ENCODE results near the gene PGA3. TPM values are rescaled to one million over a fixed set of nuclear protein-coding genes. Genes with fewer than 3 reads are reported as not detected.
A peak's percentile ranks its signal among the peaks of the same experiment; 100 is the strongest.

The PGA3 gene
- total RNA-seq, 2 experiments from 2014 or later, result not detected

DNA sequence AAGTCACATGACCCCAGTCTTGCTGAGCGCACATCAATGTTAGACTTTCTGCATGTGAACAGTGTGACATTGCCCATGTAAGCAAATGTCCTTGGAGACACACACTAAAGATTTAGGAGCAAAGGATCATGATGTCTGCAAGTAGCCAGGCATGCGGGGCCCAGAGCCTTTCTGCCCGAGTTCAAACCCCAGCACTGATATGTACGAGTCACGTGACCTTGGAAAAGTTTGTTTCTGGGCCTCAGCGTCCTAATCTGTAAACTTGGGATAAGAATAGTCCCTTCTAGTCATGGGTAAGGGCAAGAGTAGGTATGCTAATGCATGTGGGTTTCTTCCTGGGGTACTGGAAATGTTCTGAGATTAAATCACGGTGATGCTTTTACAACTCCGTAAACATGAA is 16.8 kb upstream of the PGA3 start:
- Histone ChIP-seq H3K27ac (ENCODE audit: low read depth in 1 of 2, low read length in 2 of 2) (no peak overlapping the region), H3K36me3 (ENCODE audit: insufficient read depth, low read length) (no peaks in the 10 kb centered on the region), H3K9me3 (ENCODE audit: control insufficient read depth in 1 of 2, insufficient read depth in 1 of 2, low read length in 2 of 2) (no peaks in the 10 kb centered on the region), H3K4me1 (ENCODE audit: insufficient read depth, low read length) (no peaks in the 10 kb centered on the region), H3K27me3 (ENCODE audit: control insufficient read depth in 1 of 2, insufficient read depth in 2 of 2, low read length in 2 of 2) (no peaks in the 10 kb centered on the region), H3K4me3 (ENCODE audit: low read length) (no peak overlapping the region)
- ChIA-PET CTCF (interaction anchor here (1.0 to 2.7 kb wide), 8 partner anchors 26 to 355 kb away, joined by 3 to 19 read pairs (median 4); partner anchors contain the start of gene CD6), POLR2A (no interaction called here)
- intact Hi-C loops (cut with DNase I, micrococcal nuclease), result loop anchor here in 1 of 2 experiments (5.0 kb wide), 2 partner anchors 104 to 409 kb away; no protein-coding TSS in a partner anchor
- Mint-ChIP-seq H3K4me3 (no peak overlapping the region), H3K27ac (no peak overlapping the region), H3K9me3 (no peaks in the 10 kb centered on the region), H3K27me3 (peaks cover 3% of the 10 kb centered on the region), H3K4me1 (ENCODE audit: low read depth) (no peaks in the 10 kb centered on the region), H3K36me3 (ENCODE audit: low read depth) (no peaks in the 10 kb centered on the region)
- DNase-seq, result peak in 1 of 14 experiments; percentile 2
- TF ChIP-seq, protein P1, sequence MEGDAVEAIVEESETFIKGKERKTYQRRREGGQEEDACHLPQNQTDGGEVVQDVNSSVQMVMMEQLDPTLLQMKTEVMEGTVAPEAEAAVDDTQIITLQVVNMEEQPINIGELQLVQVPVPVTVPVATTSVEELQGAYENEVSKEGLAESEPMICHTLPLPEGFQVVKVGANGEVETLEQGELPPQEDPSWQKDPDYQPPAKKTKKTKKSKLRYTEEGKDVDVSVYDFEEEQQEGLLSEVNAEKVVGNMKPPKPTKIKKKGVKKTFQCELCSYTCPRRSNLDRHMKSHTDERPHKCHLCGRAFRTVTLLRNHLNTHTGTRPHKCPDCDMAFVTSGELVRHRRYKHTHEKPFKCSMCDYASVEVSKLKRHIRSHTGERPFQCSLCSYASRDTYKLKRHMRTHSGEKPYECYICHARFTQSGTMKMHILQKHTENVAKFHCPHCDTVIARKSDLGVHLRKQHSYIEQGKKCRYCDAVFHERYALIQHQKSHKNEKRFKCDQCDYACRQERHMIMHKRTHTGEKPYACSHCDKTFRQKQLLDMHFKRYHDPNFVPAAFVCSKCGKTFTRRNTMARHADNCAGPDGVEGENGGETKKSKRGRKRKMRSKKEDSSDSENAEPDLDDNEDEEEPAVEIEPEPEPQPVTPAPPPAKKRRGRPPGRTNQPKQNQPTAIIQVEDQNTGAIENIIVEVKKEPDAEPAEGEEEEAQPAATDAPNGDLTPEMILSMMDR (IDR thresholded peaks at IDR 0.05), result no peak
- no peak for ATAC-seq (ENCODE audit: poor library complexity)

DNA sequence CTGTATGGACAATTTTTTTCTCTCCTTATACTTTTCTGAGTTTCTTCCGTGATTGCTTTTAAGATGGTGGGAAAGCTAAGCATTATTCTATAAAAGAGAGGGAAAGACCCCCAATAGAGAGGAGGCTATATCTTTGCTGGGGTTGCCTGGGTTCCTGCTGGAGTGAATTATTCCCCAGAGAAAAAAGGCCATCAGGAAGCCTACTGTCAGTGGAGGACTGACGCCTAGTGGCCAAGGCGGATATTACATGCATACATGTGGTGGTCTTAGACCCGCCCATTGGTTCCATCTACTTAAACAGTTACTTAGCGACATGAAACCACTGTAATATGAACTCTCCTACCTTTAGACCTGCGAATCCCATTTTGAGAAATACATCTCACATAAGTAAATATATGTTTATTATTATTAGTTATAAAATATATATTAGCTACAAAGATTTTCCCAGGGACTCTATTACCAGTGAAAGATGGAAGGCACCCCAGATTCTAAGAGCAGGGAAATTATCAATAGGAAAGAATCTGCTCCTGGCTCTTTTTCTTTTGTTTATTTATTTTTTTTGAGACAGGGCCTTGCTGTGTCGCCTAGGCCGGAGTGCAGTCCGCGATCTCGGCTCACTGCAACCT is 15.7 kb upstream of the PGA3 start:
- DNase-seq (peak; percentile 64 to 89 (median 75)), ATAC-seq (ENCODE audit: poor library complexity) (peak; percentile 89)
- Mint-ChIP-seq H3K27me3 (peaks cover 3% of the 10 kb centered on the region), H3K27ac (no peak overlapping the region), H3K36me3 (ENCODE audit: low read depth) (no peaks in the 10 kb centered on the region), H3K4me3 (no peak overlapping the region), H3K9me3 (no peaks in the 10 kb centered on the region), H3K4me1 (ENCODE audit: low read depth) (no peaks in the 10 kb centered on the region)
- Histone ChIP-seq H3K4me3 (ENCODE audit: low read length) (no peak overlapping the region), H3K36me3 (ENCODE audit: insufficient read depth, low read length) (no peaks in the 10 kb centered on the region), H3K4me1 (ENCODE audit: insufficient read depth, low read length) (no peaks in the 10 kb centered on the region), H3K27me3 (ENCODE audit: control insufficient read depth in 1 of 2, insufficient read depth in 2 of 2, low read length in 2 of 2) (no peaks in the 10 kb centered on the region), H3K9me3 (ENCODE audit: control insufficient read depth in 1 of 2, insufficient read depth in 1 of 2, low read length in 2 of 2) (no peaks in the 10 kb centered on the region), H3K27ac (ENCODE audit: low read depth in 1 of 2, low read length in 2 of 2) (no peak overlapping the region)
- CTCF ChIA-PET, result interaction anchor here (0.7 to 2.7 kb wide), 16 partner anchors 10 to 356 kb away, joined by 3 to 19 read pairs (median 4); partner anchors contain the start of gene CD6
- intact Hi-C loops (cut with DNase I, micrococcal nuclease), result loop anchor here (1.0 to 5.0 kb wide), 6 partner anchors 58 to 410 kb away; no protein-coding TSS in a partner anchor
- TF ChIP-seq, protein P1 (IDR thresholded peaks at IDR 0.05), result peak; percentile 99
- POLR2A ChIA-PET, result no interaction called here

DNA sequence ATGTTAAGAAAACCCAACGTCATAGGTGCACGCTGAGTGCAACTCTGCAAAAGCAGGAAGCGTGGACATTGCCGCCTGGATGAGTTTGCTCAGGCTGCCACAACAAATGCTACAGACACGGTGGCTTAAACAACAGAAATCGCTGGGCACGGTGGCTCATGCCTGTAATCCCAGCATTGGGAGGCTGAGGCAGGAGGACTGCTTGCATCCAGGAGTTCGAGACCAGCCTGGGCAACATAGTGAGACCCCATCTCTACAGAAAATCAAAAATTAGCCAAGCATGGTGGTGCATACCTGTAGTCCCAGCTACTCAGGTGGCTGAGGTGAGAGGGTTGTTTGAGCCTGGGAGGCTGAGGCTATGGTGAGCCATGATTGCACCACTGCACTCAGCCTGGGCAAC is 13.4 kb upstream of the PGA3 start:
- CTCF ChIA-PET, result interaction anchor here (2.3 kb wide), 1 partner anchor 359 kb away, joined by 6 read pairs; no protein-coding TSS in a partner anchor
- POLR2A ChIA-PET, result no interaction called here
- Histone ChIP-seq H3K36me3 (ENCODE audit: insufficient read depth, low read length) (no peaks in the 10 kb centered on the region), H3K27ac (ENCODE audit: low read depth in 1 of 2, low read length in 2 of 2) (no peak overlapping the region), H3K4me1 (ENCODE audit: insufficient read depth, low read length) (no peaks in the 10 kb centered on the region), H3K9me3 (ENCODE audit: control insufficient read depth in 1 of 2, insufficient read depth in 1 of 2, low read length in 2 of 2) (no peaks in the 10 kb centered on the region), H3K4me3 (ENCODE audit: low read length) (no peak overlapping the region), H3K27me3 (ENCODE audit: control insufficient read depth in 1 of 2, insufficient read depth in 2 of 2, low read length in 2 of 2) (no peaks in the 10 kb centered on the region)
- intact Hi-C loops (cut with DNase I, micrococcal nuclease), result loop anchor here in 1 of 2 experiments (5.0 kb wide), 2 partner anchors 108 to 413 kb away; no protein-coding TSS in a partner anchor
- peaks cover 3% of the 10 kb centered on the region for H3K27me3 Mint-ChIP-seq
- DNase-seq (peak in 1 of 14 experiments; percentile 2), ATAC-seq (ENCODE audit: poor library complexity) (no peak)
- no peaks in the 10 kb centered on the region for H3K9me3 Mint-ChIP-seq
- H3K4me1 Mint-ChIP-seq (ENCODE audit: low read depth), result no peaks in the 10 kb centered on the region
- TF ChIP-seq, protein P1 (IDR thresholded peaks at IDR 0.05), result no peak
- H3K36me3 Mint-ChIP-seq (ENCODE audit: low read depth), result no peaks in the 10 kb centered on the region
- no peak overlapping the region for H3K27ac Mint-ChIP-seq
- H3K4me3 Mint-ChIP-seq, result no peak overlapping the region
